Tibial nerve (tissue), 4 donors: ENCODE results near the gene SLC7A6. TPM values are rescaled to one million over a fixed set of nuclear protein-coding genes. Genes with fewer than 3 reads are reported as not detected.

ENCODE experiments used
- DNase-seq, 2 donors: peaks; one replicate each; pipeline ENCODE4 v3.0.0-alpha.2; 2019; ENCODE audit warnings: low spot score in 2 of 2
- H3K27ac ChIP-seq, 4 donors: fragments of 200-600 bp; sonication (generic) in 3 of 4; one replicate each; pipeline ENCODE4 v1.5.1; 2017 to 2019; ENCODE audit warnings: mild to moderate bottlenecking in 1 of 4
- H3K27me3 ChIP-seq, 2 donors: fragments of 200-600 bp; sonication (generic) in 1 of 2; one replicate each; pipeline versions ENCODE4 v1.5.1 to v1.6.0; 2017 to 2019
- H3K36me3 ChIP-seq, 3 donors: fragments of 200-600 bp; sonication (generic); one replicate each; pipeline ENCODE4 v1.5.1; 2018 to 2019
- H3K4me1 ChIP-seq, 4 donors: fragments of 200-600 bp; sonication (generic) in 3 of 4; one replicate each; pipeline ENCODE4 v1.5.1; 2017 to 2019
- H3K4me3 ChIP-seq, 4 donors: fragments of 200-600 bp; sonication (generic) in 3 of 4; one replicate each; pipeline ENCODE4 v1.5.1; 2017 to 2019; ENCODE audit warnings: mild to moderate bottlenecking in 1 of 4, moderate library complexity in 1 of 4
- H3K9me3 ChIP-seq, 4 donors: fragments of 200-600 bp; sonication (generic) in 3 of 4; one replicate each; pipeline ENCODE4 v1.5.1; 2017 to 2019
- EP300 ChIP-seq, 2 donors: sonication (generic); formaldehyde crosslinking; IDR thresholded peaks; one replicate each; pipeline ENCODE4 v1.6.1; 2017; ENCODE audit warnings: antibody characterized with exemption in 2 of 2, mild to moderate bottlenecking in 1 of 2
- POLR2A ChIP-seq, 2 donors: fragments of 450-650 bp; IDR thresholded peaks; one replicate each; pipeline ENCODE4 v1.6.1; 2017; ENCODE audit warnings: antibody characterized with exemption in 2 of 2, mild to moderate bottlenecking in 2 of 2, moderate library complexity in 2 of 2
- WGBS, 2 donors: methylation state at CpG; one replicate each; pipeline ENCODE4 v1.1.5; 2018; 5-methylcytosine and 5-hydroxymethylcytosine counted together
- small RNA-seq: library from RNA; depleted of rRNA; stranded (forward); fragments of <200 nt; gene quantifications from one replicate; pipeline ENCODE3, GENCODE V24; 2016
- total RNA-seq, 4 donors: library from RNA; depleted of rRNA; stranded (reverse); fragments of >200 nt; gene quantifications; one replicate each; pipeline ENCODE4 v1.1.0, GENCODE V29; 2016
- TF ChIP-seq, protein P1 (sequence below), 5 experiments: fragments of 200-600 bp in 3 of 5; fragments of 450-650 bp in 2 of 5; sonication (generic) in 3 of 5; IDR thresholded peaks; one replicate each; pipeline ENCODE4 v1.5.1; 2016 to 2019; ENCODE audit warnings: antibody characterized with exemption in 5 of 5, mild to moderate bottlenecking in 3 of 5, moderate library complexity in 2 of 5

The SLC7A6 gene
- total RNA-seq, 4 donors from 2014 or later = 129 to 202 (median 181) TPM

DNA sequence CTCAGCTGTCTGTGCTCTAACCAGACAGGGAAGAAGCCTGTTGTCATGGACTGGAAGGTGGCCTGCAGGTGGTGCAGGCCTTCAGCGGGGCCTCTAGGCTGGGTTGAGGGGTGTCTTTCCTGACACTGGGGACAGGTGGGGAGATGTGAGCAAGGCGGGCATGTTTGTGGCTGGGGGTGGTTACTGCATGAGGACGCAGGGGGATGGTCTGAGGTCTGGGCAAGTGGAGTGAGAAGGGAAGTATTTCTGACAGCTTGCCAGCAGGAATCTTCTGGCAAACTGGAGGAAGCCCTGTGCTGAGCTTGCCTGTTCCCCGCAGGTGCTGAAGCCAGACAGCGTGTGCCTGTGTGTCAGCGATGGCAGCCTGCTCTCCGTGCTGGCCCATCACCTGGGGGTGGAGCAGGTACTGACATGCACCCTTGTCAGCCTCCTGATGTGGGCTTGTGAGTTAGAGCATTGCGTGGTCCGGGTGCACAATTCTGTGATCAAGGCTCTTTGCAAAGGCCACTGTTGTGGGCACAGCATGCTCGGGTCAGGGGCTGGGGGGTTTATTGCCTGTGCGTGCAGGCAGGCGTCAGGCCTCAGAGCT lies 82.7 kb downstream of the SLC7A6 start:
- Histone ChIP-seq H3K27me3 (no peaks in the 10 kb centered on the region), H3K9me3 (no peaks in the 10 kb centered on the region), H3K27ac (no peak overlapping the region), H3K36me3 (peaks cover 0 to 94% (median 8%) of the 10 kb centered on the region in 3 donors), H3K4me3 (no peak overlapping the region), H3K4me1 (peaks cover 0 to under 1% (median 0%) of the 10 kb centered on the region in 4 donors)
- TF ChIP-seq EP300 (IDR thresholded peaks at IDR 0.05) (no peak), POLR2A (IDR thresholded peaks at IDR 0.05) (no peak)
- DNase-seq = no peak
- WGBS, 2 donors = 82 to 87% methylated on average over 12 of the region's 12 CpGs

- DNase-seq = no peak
- Histone ChIP-seq H3K27ac (no peak overlapping the region), H3K27me3 (no peaks in the 10 kb centered on the region), H3K4me1 (no peaks in the 10 kb centered on the region), H3K4me3 (no peak overlapping the region), H3K36me3 (peaks cover 0 to 94% (median 8%) of the 10 kb centered on the region in 3 donors), H3K9me3 (no peaks in the 10 kb centered on the region)
- TF ChIP-seq EP300 (IDR thresholded peaks at IDR 0.05) (no peak), POLR2A (IDR thresholded peaks at IDR 0.05) (no peak)
- TF ChIP-seq, protein P1, sequence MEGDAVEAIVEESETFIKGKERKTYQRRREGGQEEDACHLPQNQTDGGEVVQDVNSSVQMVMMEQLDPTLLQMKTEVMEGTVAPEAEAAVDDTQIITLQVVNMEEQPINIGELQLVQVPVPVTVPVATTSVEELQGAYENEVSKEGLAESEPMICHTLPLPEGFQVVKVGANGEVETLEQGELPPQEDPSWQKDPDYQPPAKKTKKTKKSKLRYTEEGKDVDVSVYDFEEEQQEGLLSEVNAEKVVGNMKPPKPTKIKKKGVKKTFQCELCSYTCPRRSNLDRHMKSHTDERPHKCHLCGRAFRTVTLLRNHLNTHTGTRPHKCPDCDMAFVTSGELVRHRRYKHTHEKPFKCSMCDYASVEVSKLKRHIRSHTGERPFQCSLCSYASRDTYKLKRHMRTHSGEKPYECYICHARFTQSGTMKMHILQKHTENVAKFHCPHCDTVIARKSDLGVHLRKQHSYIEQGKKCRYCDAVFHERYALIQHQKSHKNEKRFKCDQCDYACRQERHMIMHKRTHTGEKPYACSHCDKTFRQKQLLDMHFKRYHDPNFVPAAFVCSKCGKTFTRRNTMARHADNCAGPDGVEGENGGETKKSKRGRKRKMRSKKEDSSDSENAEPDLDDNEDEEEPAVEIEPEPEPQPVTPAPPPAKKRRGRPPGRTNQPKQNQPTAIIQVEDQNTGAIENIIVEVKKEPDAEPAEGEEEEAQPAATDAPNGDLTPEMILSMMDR (IDR thresholded peaks at IDR 0.05) = no peak
- WGBS, 2 donors = 80 to 91% methylated on average over 4 of the region's 4 CpGs
These were observed 83.3 kb downstream of the SLC7A6 start for GRCh38 chr16:68347605-68348004.

GRCh38 chr16:68348639-68349445 lies 84.5 kb downstream of the SLC7A6 start:
- TF ChIP-seq POLR2A (IDR thresholded peaks at IDR 0.05) (no peak), EP300 (IDR thresholded peaks at IDR 0.05) (no peak)
- TF ChIP-seq, protein P1 (IDR thresholded peaks at IDR 0.05) = no peak
- H3K27me3 ChIP-seq = no peaks in the 10 kb centered on the region
- no peak for DNase-seq
- peaks cover 0 to 94% (median 13%) of the 10 kb centered on the region in 3 donors for H3K36me3 ChIP-seq
- no peaks in the 10 kb centered on the region for H3K4me1 ChIP-seq
- no peaks in the 10 kb centered on the region for H3K9me3 ChIP-seq
- WGBS, 2 donors = 91 to 92% methylated on average over 27 of the region's 27 CpGs
- no peak overlapping the region for H3K4me3 ChIP-seq
- H3K27ac ChIP-seq = no peak overlapping the region

DNA sequence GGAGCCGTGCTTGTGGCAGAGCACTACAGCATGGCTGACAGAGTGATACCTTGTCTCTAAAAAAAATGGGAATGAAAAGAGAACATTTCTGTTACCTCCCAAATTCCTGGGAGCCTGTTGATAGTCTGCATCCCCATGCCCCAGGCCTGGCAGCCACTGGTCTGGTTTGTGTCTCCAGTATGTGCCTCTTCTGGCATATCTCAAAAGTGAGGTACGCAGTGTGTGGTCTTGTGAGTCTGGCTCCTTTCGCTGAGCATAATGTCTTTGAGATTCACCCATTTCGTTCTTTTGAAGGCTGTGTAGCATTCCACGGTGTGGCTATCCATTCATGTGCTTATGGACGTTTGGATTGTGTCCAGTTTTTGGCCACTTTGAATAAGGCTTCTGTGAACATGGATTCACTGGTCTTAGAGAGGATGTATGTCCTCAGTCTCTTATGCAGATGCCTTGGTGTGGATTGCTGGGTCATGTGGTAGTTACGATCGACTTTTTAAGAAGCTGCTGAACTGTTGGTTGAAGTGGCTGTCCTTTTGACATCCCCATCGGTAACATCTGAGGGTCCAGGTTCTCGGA lies 85.6 kb downstream of the SLC7A6 start:
- Histone ChIP-seq H3K27ac (no peak overlapping the region), H3K27me3 (no peaks in the 10 kb centered on the region), H3K4me3 (no peak overlapping the region), H3K36me3 (peaks cover 0 to 100% (median 24%) of the 10 kb centered on the region in 3 donors), H3K9me3 (no peaks in the 10 kb centered on the region), H3K4me1 (no peaks in the 10 kb centered on the region)
- DNase-seq = no peak
- WGBS, 2 donors = 83 to 85% methylated on average over 10 of the region's 10 CpGs
- TF ChIP-seq EP300 (IDR thresholded peaks at IDR 0.05) (no peak), POLR2A (IDR thresholded peaks at IDR 0.05) (no peak)
- TF ChIP-seq, protein P1 (IDR thresholded peaks at IDR 0.05) = no peak

DNA sequence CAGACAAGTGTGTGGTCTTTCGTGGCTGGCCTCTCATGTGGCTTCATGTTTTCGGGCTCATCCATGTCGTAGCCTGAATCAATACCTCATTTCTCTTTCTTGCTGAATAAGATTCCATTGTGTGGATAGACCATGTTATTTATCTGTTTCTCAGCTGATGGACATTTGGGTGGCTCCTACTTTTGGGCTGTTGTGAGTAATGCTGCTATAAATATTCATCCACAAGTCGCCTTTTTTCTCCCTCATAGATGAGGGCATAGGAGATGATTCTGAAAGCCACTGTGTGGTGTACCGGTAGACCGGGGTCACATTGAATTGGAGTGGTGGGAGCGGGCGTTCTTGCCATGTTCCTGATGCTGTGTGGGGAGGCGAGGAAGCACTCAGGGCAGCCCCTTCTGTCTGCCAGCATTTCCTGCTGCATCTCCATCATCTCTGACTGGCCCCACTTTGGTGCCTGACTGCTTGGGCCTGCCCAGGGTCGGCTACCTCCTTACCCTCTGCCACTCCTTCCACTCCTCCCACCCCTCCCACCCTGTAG lies 86.6 kb downstream of the SLC7A6 start:
- Histone ChIP-seq H3K4me3 (no peak overlapping the region), H3K9me3 (no peaks in the 10 kb centered on the region), H3K27me3 (no peaks in the 10 kb centered on the region), H3K27ac (no peak overlapping the region), H3K36me3 (peaks cover 0 to 100% (median 21%) of the 10 kb centered on the region in 3 donors), H3K4me1 (peaks cover 0 to 3% (median 0%) of the 10 kb centered on the region in 4 donors)
- WGBS, 2 donors = 77 to 85% methylated on average over 10 of the region's 10 CpGs
- no peak for DNase-seq
- TF ChIP-seq POLR2A (IDR thresholded peaks at IDR 0.05) (no peak), EP300 (IDR thresholded peaks at IDR 0.05) (no peak)
- TF ChIP-seq, protein P1 (IDR thresholded peaks at IDR 0.05) = no peak

Small RNA genes lying within 50 kb of the gene (small RNA-seq; reads per million reads assigned to genes)
- gene RNU4-30P (not detected), gene RNU6-1262P (not detected)

Other genes with a start within 250 kb of the SLC7A6 start
- not detected for gene DPEP2NB, start 248.6 kb upstream of the SLC7A6 start, total RNA-seq
- gene DDX28, start 241.3 kb upstream of the SLC7A6 start, total RNA-seq = 10 to 100 TPM in 3 of 4 donors, 1 to 10 TPM in 1; 6.7 to 11.7 (median 10.8) TPM
- gene DUS2, start 241.2 kb upstream of the SLC7A6 start, total RNA-seq = 10 to 100 TPM in 2 of 4 donors, 1 to 10 TPM in 2; 4.7 to 31.2 (median 15.4) TPM
- gene NFATC3, start 179.2 kb upstream of the SLC7A6 start, total RNA-seq = 100 to 1,000 TPM in 2 of 4 donors, 10 to 100 TPM in 2; 81.4 to 105 (median 97.1) TPM
- 1 to 10 TPM in 2 of 4 donors, under 1 TPM in 2; 0.42 to 2.4 (median 1.2) TPM for gene ESRP2, start 28.4 kb upstream of the SLC7A6 start, total RNA-seq
- 10 to 100 TPM; 26.0 to 51.3 (median 30.2) TPM for gene PLA2G15, start 19.2 kb upstream of the SLC7A6 start, total RNA-seq
- gene SLC7A6OS, start 46.4 kb downstream of the SLC7A6 start, total RNA-seq = 10 to 100 TPM; 13.4 to 19.5 (median 14.2) TPM
- gene PRMT7, start 46.5 kb downstream of the SLC7A6 start, total RNA-seq = 10 to 100 TPM; 74.1 to 91.5 (median 78.0) TPM
- 1 to 10 TPM in 1 of 4 donors, under 1 TPM in 3; 0.20 to 3.3 (median 0.63) TPM for gene SMPD3, start 184.0 kb downstream of the SLC7A6 start, total RNA-seq